ENCODE data around the gene LRMDA.

The LRMDA gene

DNA sequence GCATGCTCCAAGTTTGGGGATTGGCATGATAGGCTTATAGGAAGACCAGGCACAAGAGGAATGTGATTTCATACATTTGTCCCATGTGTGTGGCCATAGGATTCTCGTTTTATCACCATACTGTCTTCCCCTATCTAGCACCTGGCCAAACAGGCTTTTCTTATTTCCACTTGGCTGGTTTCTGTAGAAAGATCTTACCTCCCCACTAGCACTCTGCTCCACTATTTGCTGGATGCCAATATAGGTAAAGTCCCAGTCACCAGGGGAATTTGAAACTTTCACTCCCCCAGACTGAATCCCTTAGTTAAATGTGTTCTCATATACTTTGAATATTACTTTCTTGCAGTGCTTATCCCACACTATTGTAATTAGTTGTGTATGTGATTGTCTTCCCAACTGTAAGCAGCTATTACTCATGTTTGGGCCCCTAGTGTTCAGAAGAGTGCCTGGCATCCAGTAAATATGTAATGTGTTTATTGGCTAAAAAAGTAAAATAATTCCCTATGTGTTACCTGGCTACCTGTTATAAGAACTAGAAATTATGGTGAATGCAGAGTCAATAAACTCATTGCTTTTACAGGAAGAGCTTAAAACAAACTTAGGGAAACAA lies 109.0 kb downstream of the LRMDA start:
- DNase-seq (ENCODE audit: low read depth in 3 of 3), result no peak

- no peak for DNase-seq (ENCODE audit: low read depth in 3 of 3)
Measured at GRCh38 chr10:75540981-75541380, 109.6 kb downstream of the LRMDA start.

- DNase-seq (ENCODE audit: low read depth in 3 of 3), result no peak
Measured at GRCh38 chr10:75541411-75541810, 110.0 kb downstream of the LRMDA start.

DNA sequence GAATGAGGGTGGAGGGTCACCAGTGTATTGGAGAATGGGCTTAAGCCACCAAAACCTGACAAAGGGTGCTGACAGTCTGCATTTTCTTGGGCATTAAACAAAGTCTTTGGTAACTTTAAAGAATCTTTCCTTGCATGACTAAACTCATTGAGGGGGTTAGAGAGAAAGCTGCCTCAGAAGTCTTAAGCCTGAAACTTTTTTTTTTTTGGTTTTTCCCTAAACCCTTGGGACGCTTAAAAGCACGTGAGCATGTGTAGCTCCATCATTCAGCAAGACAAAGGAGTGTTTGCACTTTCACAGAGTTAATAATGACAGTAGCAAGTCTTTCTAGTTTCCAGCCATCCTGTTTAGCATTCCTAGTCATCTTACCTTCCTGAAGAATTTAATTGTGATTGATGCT lies 110.7 kb downstream of the LRMDA start:
- no peak for DNase-seq (ENCODE audit: low read depth in 3 of 3)

GRCh38 chr10:75542906-75543305 lies 111.5 kb downstream of the LRMDA start:
- no peak for DNase-seq (ENCODE audit: low read depth in 3 of 3)

DNA sequence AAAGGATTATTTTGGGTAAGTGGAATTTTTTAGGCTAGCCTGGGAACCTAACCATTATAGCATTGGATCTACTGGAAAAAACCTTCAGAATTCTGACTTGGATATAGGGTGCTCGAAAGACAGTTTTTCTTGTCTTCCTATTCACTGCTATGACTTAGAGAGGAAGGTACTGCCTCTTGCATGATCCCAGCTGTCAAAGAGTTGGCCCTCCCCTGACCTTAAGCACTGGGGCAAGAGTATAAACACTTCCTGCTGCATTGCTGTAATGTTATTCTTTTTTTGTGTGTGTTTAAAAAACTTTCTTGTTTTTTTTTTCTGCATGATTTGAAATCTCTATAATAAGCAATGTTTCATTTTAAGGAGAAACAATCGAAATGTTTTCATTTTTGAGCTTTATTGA lies 113.0 kb downstream of the LRMDA start:
- DNase-seq (ENCODE audit: low read depth in 3 of 3), result no peak

DNA sequence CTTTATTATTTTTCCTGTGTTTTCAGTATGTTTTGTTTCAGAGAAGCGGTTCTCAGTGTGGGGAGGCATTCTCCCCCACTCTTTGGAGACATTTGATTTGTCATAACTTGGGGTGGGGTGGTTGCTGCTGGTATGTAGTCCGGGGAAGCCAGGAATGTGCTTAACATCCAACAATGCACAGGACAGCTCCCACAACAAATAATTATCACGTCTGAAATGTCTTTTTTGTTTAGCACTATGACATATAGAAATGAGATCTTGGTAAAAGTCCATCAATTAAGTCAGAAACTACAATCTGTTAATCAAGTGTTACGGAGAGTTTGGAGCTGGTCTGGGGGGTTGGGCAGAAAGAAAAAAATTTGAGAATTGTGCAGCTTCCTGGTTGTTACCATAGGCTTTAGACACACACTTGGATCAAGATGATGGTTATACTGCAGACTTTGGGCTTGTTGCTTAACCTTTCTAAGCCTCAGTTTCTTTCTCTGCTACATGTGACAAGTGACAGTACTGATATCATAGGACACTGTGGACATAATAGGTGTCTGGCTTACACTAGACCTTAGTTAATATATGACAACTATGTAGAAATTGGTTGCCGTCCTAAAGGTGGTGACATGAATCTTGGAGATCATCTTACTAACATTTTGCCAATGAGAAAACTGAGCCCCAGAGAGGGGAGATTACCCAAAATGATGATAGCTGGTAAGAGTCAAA lies 113.7 kb downstream of the LRMDA start:
- DNase-seq (ENCODE audit: low read depth in 3 of 3), result no peak

GRCh38 chr10:75546004-75546403 lies 114.6 kb downstream of the LRMDA start:
- DNase-seq (ENCODE audit: low read depth in 3 of 3), result no peak

GRCh38 chr10:75547391-75548298 lies 116.2 kb downstream of the LRMDA start:
- DNase-seq (ENCODE audit: low read depth in 3 of 3), result no peak

DNA sequence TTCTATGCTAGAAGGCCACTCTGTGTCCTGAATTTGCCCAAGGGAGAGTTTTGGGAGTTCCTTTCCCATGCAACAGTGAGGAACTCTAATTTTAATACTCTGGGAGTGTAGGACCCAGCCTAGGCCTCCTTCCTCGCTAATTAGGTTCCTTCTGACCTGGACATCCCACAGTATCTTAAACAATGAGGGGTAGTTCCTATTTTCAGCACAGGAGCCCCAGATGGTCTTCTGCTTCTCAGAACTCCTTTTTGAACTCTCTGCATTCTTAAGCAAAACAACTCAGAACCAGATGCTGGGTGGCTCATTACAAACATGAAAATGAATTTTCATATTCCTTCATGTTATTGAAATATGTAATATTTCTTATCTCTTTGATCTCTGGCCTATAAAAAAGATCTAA lies 116.9 kb downstream of the LRMDA start:
- DNase-seq (ENCODE audit: low read depth in 3 of 3), result no peak

GRCh38 chr10:75550191-75550590 lies 118.8 kb downstream of the LRMDA start:
- no peak for DNase-seq (ENCODE audit: low read depth in 3 of 3)

DNA sequence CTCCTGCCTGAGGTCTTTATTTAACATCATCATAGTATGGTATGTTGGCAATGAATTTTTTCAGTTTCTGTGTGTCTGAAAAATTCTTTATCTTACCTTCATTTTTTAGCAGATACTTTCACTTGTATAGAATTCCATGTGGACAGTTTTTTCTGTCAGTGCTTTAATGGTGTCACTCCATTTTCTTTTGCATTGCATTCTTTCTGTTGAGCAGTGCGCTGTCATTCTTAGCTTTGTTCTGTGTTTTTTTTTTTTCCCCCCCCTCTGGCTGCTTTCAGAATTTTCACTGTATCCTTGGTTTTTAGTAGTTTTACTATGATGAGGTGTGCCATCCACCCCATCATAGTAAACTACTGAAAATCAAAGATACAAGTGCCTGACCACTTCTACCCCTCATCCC lies 120.7 kb downstream of the LRMDA start:
- no peak for DNase-seq (ENCODE audit: low read depth in 3 of 3)

GRCh38 chr10:75553550-75553949 lies 122.1 kb downstream of the LRMDA start:
- no peak for DNase-seq (ENCODE audit: low read depth in 3 of 3)

- DNase-seq (ENCODE audit: low read depth in 3 of 3), result no peak
Measured at GRCh38 chr10:75555323-75555722, 123.9 kb downstream of the LRMDA start.

GRCh38 chr10:75556320-75556719 lies 124.9 kb downstream of the LRMDA start:
- no peak for DNase-seq (ENCODE audit: low read depth in 3 of 3)

GRCh38 chr10:75565286-75566251 lies 134.1 kb downstream of the LRMDA start:
- no peak for DNase-seq (ENCODE audit: low read depth in 3 of 3)

DNA sequence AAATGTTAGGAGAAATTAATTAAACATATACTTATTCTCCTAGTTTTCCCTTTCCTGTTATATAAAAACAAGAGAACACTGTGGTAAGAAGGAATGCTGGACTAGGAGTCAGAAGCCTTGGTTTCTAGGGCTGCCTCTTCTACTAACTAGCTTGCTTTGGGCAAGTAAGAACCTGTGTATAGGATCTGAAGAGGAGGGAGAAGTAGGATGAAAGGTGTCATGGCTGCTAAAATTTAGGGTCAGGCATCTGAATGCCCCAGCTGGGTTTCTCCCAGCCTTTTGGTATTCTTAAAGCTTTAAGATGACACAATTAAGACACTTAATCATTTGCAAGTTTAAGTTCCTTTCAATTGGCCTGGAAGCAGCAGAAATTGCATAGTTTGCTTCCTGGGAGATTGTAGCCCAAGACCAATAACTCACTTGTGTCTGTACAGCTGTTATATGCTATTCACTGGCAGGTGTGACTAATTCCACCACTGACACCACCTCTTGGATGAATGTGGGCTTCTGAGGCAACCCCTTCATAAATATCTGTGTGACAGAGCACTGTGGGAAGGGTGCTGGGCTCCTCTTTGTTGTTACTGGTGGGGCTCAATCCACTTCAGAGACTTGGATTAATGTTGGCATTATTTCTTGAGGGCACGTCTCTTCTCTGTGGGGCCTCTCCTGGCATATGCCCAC lies 137.2 kb downstream of the LRMDA start:
- DNase-seq (ENCODE audit: low read depth in 3 of 3), result no peak

GRCh38 chr10:75569506-75569905 lies 138.1 kb downstream of the LRMDA start:
- DNase-seq (ENCODE audit: low read depth in 3 of 3), result no peak

GRCh38 chr10:75572478-75572877 lies 141.1 kb downstream of the LRMDA start:
- no peak for DNase-seq (ENCODE audit: low read depth in 3 of 3)

DNA sequence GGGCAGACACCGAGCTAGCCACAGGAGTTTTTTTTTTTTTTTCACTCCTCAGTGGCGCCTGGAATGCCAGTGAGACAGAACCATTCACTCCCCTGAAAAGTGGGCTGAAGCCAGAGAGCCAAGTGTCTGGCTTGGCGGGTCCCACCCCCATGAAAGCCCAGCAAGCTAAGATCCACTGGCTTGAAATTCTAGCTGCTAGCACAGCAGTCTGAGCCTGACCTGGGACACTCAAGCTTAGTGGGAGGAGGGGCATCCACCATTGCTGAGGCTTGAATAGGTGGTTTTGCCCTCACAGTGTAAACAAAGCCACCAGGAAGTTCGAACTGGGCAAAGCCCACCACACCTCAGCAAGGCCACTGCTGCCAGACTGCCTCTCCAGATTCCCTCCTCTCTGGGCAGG lies 144.5 kb downstream of the LRMDA start:
- no peak for DNase-seq (ENCODE audit: low read depth in 3 of 3)

- no peak for DNase-seq (ENCODE audit: low read depth in 3 of 3)
Measured at GRCh38 chr10:75582102-75582501, 150.7 kb downstream of the LRMDA start.
